PC-9 (cell line): ENCODE measurements around the gene NLRP1. TPM values are rescaled to one million over a fixed set of nuclear protein-coding genes. Genes with fewer than 3 reads are reported as not detected.
A peak's percentile ranks its signal among the peaks of the same experiment; 100 is the strongest.

ENCODE experiments used
- Bru-seq: library from RNA; stranded (reverse); fragments of 400-500 nt; gene quantifications from one replicate; lab custom pipeline; 2021; lab: Mats Ljungman, UMichigan
- BruChase-seq, 2 experiments: library from RNA; stranded (reverse); fragments of 400-500 nt; gene quantifications; one replicate each; lab custom pipeline; 2021; lab: Mats Ljungman, UMichigan
- BruUV-seq: library from RNA; stranded (reverse); fragments of 400-500 nt; replicated peaks from 2 replicates; lab custom pipeline; 2021; lab: Mats Ljungman, UMichigan
- CTCF ChIA-PET: fragments of 300-600 bp; sonication (Branson Sonifier 250); formaldehyde crosslinking; loops from one replicate; lab custom pipeline; 2022; ENCODE audit warnings: antibody characterized with exemption; lab: Charles Lee
- POLR2A ChIA-PET: fragments of 300-600 bp; sonication (Branson Sonifier 250); formaldehyde crosslinking; loops from one replicate; lab custom pipeline; 2022; ENCODE audit warnings: antibody characterized with exemption; ENCODE audit not compliant: unreplicated experiment; lab: Charles Lee
- DNase-seq, 2 experiments: peaks; one replicate each; pipeline versions ENCODE4 v3.0.0 to v3.0.0-alpha.2; 2015 to 2022; ENCODE audit warnings: mixed read lengths in 1 of 2
- H2AFZ ChIP-seq: fragments of 200-600 bp; sonication (generic); 2 replicates; pipeline ENCODE4 v1.8.1; 2017; ENCODE audit warnings: antibody characterized with exemption
- H3F3A ChIP-seq: fragments of 200-600 bp; sonication (generic); 2 replicates; pipeline ENCODE4 v1.8.1; 2017; ENCODE audit warnings: antibody characterized with exemption, mild to moderate bottlenecking, low read depth; ENCODE audit not compliant: insufficient read depth
- H3K27ac ChIP-seq: fragments of 200-600 bp; sonication (generic); 2 replicates; pipeline ENCODE4 v1.6.1; 2016; ENCODE audit warnings: mixed run types
- H3K27me3 ChIP-seq: fragments of 200-600 bp; sonication (generic); 2 replicates; pipeline ENCODE4 v1.6.1; 2016; ENCODE audit warnings: low read depth, mixed run types; ENCODE audit not compliant: insufficient read depth
- H3K36me3 ChIP-seq: fragments of 200-600 bp; sonication (generic); 2 replicates; pipeline ENCODE4 v1.6.1; 2016; ENCODE audit warnings: low read depth, mixed run types
- H3K4me1 ChIP-seq: fragments of 200-600 bp; sonication (generic); replicated peaks from 2 replicates; pipeline ENCODE4 v1.6.1; 2016; ENCODE audit warnings: mixed run types; ENCODE audit not compliant: insufficient read depth
- H3K4me2 ChIP-seq: fragments of 200-600 bp; sonication (generic); 2 replicates; pipeline ENCODE4 v1.6.1; 2017; ENCODE audit warnings: mixed run types
- H3K4me3 ChIP-seq: fragments of 200-600 bp; sonication (generic); 2 replicates; pipeline ENCODE4 v1.6.1; 2016; ENCODE audit warnings: mixed run types
- H3K79me2 ChIP-seq: fragments of 200-600 bp; sonication (generic); 2 replicates; pipeline ENCODE4 v1.6.1; 2017; ENCODE audit warnings: low read depth, mixed run types
- H3K9me2 ChIP-seq: fragments of 200-600 bp; sonication (generic); 2 replicates; pipeline ENCODE4 v1.8.1; 2017; ENCODE audit warnings: mild to moderate bottlenecking; ENCODE audit not compliant: insufficient read depth
- H3K9me3 ChIP-seq: fragments of 200-600 bp; sonication (generic); 2 replicates; pipeline ENCODE4 v1.8.1; 2016; ENCODE audit warnings: low read depth; ENCODE audit not compliant: insufficient read depth
- H4K20me1 ChIP-seq: fragments of 200-600 bp; sonication (generic); 2 replicates; pipeline ENCODE4 v1.8.1; 2017; ENCODE audit not compliant: insufficient read depth
- EZH2 ChIP-seq: fragments of 200-600 bp; sonication (generic); IDR thresholded peaks from 2 replicates; pipeline ENCODE4 v1.8.0; 2017; ENCODE audit warnings: antibody characterized with exemption, low read depth
- intact Hi-C: fragments of 100-400 bp; cut with micrococcal nuclease; formaldehyde crosslinking; loops from one replicate; pipeline ENCODE4 v1.10.0; 2022; ENCODE audit not compliant: unreplicated experiment
- long read RNA-seq: library from polyadenylated mRNA; stranded (forward); transcript quantifications from one replicate; pipeline ENCODE4 v2.0.0, GENCODE V29; 2022
- total RNA-seq: library from RNA; stranded (reverse); gene quantifications from 2 replicates; pipeline ENCODE4 v1.2.3, GENCODE V29; 2021
- TF ChIP-seq, protein P1 (sequence below): fragments of 200-600 bp; sonication (generic); conservative IDR thresholded peaks from 2 replicates; pipeline ENCODE4 v1.6.1; 2017; ENCODE audit warnings: mixed run types, antibody characterized with exemption, mild to moderate bottlenecking, moderate library complexity

The NLRP1 gene
- total RNA-seq = 0.63 and 0.75 TPM in 2 replicates
- percentile 18 among the genes with signal in this experiment for Bru-seq, nascent RNA
- percentile 15 among the genes with signal in this experiment for BruChase-seq, experiment 1, labeled RNA remaining after a 2-hour chase
- percentile 11 among the genes with signal in this experiment for BruChase-seq, experiment 2, labeled RNA remaining after a 6-hour chase
- long read RNA-seq = 0 reads

DNA sequence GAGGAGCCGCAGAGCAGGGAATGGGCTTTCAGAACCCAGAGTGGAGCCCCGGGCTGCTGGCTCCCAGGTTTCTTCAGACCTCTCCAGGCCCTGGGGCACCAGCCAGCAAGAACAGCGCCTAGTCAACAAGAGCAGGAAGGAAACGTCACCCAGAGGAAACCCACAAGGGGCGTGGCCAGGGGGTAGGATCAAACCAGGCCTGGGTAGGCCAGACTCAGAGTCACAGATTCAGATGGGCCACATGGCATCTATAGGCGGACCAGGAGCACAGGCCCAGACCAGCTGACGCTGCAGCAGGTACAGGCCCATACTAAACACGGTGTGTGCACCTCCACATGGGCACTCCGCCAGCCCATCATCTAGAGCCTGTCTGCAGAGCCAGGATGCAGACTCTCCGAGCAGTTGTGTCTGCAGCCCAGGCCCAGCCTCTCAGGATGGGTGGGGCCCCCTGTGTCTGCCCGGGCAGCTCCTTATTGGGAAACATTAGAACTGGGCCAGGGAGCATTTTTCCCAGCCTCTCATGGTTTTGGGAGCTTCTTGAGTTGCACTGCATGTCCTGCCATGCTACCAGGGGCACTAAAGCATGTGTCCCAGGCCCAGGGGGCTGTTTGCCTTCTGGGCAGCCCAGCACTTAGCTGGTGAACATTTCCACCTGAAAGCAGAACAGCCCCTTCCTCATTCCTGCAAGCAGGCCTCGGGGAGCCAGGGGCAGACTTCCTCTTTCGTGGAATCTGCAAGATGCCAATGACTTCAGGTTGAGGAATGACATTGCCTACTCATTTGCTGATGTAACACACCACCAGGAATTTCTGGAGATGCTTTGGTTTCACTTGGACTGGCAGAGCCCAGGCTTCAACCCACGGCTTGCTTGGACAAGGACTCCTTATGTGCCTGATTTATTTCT lies at the start of gene NLRP1:
Gene NLRP1, minus strand, starts transcription at position 127 of the 904 bp plus-strand sequence. CDS start 552 bp downstream, outside the sequence.
- Histone ChIP-seq H3K27ac (peak within 1 kb of the TSS; percentile 45; the same call in 1 of the 2 replicates), H3K9me2 (no peaks in the 10 kb centered on the region), H3K9me3 (no peaks in the 10 kb centered on the region), H2AFZ (no peak within 1 kb of the TSS), H4K20me1 (peaks cover 22% of the 10 kb centered on the region), H3K4me1 (peaks cover 15% of the 10 kb centered on the region; the same call in 1 of the 2 replicates), H3F3A (peaks cover 7% of the 10 kb centered on the region), H3K27me3 (no peaks in the 10 kb centered on the region), H3K36me3 (no peaks in the 10 kb centered on the region), H3K79me2 (no peaks in the 10 kb centered on the region), H3K4me2 (no peak within 1 kb of the TSS), H3K4me3 (no peak within 1 kb of the TSS)
- ChIA-PET CTCF (no interaction called here), POLR2A (no interaction called here)
- no peak for TF ChIP-seq EZH2
- TF ChIP-seq, protein P1, sequence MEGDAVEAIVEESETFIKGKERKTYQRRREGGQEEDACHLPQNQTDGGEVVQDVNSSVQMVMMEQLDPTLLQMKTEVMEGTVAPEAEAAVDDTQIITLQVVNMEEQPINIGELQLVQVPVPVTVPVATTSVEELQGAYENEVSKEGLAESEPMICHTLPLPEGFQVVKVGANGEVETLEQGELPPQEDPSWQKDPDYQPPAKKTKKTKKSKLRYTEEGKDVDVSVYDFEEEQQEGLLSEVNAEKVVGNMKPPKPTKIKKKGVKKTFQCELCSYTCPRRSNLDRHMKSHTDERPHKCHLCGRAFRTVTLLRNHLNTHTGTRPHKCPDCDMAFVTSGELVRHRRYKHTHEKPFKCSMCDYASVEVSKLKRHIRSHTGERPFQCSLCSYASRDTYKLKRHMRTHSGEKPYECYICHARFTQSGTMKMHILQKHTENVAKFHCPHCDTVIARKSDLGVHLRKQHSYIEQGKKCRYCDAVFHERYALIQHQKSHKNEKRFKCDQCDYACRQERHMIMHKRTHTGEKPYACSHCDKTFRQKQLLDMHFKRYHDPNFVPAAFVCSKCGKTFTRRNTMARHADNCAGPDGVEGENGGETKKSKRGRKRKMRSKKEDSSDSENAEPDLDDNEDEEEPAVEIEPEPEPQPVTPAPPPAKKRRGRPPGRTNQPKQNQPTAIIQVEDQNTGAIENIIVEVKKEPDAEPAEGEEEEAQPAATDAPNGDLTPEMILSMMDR = no peak
- peak; percentile 41 to 53 for DNase-seq
- no TSS peak for BruUV-seq
- intact Hi-C loops = loop anchor here (5.0 kb wide), 2 partner anchors 123 to 1063 kb away; no protein-coding TSS in a partner anchor

DNA sequence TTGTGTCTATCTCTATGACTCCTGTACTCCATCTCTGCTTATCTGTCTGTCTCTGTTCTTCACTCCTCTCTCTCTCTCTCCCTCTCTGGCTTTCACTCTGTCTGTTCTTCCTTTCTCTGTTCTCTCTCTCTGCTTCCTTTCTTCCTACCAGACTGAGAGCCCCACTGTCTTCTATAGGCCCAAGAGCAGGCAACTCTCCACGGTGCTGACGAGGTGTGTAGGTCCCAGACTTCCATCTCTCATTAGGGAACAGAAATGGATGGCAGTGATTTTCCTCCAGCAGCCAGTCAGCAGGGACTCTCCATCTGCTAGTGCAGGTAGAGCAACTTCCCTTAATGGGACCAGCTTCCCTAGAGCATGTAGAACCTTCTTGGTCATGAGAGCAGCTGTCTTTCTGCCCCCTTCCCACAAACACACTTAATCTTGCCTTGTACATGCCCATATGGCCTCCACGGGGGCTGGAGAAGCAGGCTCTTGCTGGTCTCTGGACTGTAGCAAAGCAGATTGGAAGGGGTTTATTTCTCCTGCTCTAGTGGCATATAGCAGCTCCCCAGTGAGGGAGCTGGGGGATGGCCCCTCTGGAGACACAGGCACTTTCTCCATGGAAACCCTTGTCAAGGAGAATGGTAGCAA lies 47.8 kb upstream of the NLRP1 start:
- ChIA-PET CTCF (no interaction called here), POLR2A (interaction anchor here (0.7 kb wide), 1 partner anchor 12 kb away, joined by 7 read pairs; no protein-coding TSS in a partner anchor)
- Histone ChIP-seq H3K27ac (no peak overlapping the region), H3K27me3 (peaks cover 96% of the 10 kb centered on the region), H3K9me3 (no peaks in the 10 kb centered on the region), H4K20me1 (no peaks in the 10 kb centered on the region), H3K4me2 (no peak overlapping the region), H3K4me3 (no peak overlapping the region), H2AFZ (no peak overlapping the region), H3K79me2 (no peaks in the 10 kb centered on the region), H3K9me2 (no peaks in the 10 kb centered on the region), H3K4me1 (no peaks in the 10 kb centered on the region), H3F3A (no peaks in the 10 kb centered on the region), H3K36me3 (no peaks in the 10 kb centered on the region)
- no TSS peak for BruUV-seq
- no peak for DNase-seq
- TF ChIP-seq EZH2 = no peak
- TF ChIP-seq, protein P1 = no peak
- intact Hi-C loops = no loop called here

DNA sequence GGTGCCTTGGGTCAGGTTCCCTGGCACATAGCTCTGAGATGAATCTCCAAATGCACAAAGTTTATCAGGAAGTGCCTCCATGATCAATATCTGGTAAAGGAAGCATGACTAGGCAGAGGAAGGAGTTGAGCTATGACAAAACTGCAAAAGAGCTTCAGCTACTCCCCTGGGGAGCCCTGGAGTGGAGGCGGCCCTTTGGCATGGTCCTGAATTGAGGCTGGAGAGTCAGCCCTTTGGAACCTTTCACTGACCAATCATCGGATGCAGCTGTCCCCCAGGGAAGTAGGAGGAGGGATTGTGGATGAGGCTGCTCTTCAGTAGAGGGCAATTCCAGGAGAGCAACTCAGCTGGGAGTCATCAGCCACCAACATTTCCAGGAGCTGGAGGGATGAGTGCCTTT lies 46.1 kb upstream of the NLRP1 start:
- CTCF ChIA-PET = no interaction called here

More for the DNA sequence above, 46.1 kb upstream of the NLRP1 start:
- Histone ChIP-seq H3K4me3 (no peak overlapping the region), H3K27ac (no peak overlapping the region), H3K36me3 (no peaks in the 10 kb centered on the region), H2AFZ (no peak overlapping the region), H3K27me3 (peaks cover 97% of the 10 kb centered on the region), H3K79me2 (no peaks in the 10 kb centered on the region), H3K9me3 (no peaks in the 10 kb centered on the region), H3K4me1 (no peaks in the 10 kb centered on the region), H3K4me2 (no peak overlapping the region), H3F3A (no peaks in the 10 kb centered on the region), H4K20me1 (no peaks in the 10 kb centered on the region), H3K9me2 (no peaks in the 10 kb centered on the region)
- TF ChIP-seq, protein P1 = no peak
- TF ChIP-seq EZH2 = no peak
- BruUV-seq = no TSS peak
- DNase-seq = no peak
- POLR2A ChIA-PET = no interaction called here
- intact Hi-C loops = no loop called here
